Body of pancreas (tissue), 4 donors: ENCODE measurements around the gene WNT3A. TPM values are rescaled to one million over a fixed set of nuclear protein-coding genes. Genes with fewer than 3 reads are reported as not detected.

Experiments
- ATAC-seq: fragments of 150-250 bp; one replicate; pipeline ENCODE4 v1.9.1; 2016
- DNase-seq, 4 donors: peaks; one replicate each; pipeline ENCODE4 v3.0.0-alpha.2; 2019
- H3K27ac ChIP-seq, 4 donors: fragments of 200-600 bp; sonication (generic); 1 replicate in 3 of 4; 2 replicates in 1 of 4; pipeline versions ENCODE4 v1.5.1 to v1.6.1; 2016 to 2019; ENCODE audit warnings: mild to moderate bottlenecking in 1 of 4, mixed read lengths in 1 of 4, moderate library complexity in 1 of 4
- H3K27me3 ChIP-seq, 2 donors: fragments of 200-600 bp; sonication (generic); one replicate each; pipeline ENCODE4 v1.6.0; 2016; ENCODE audit warnings: mild to moderate bottlenecking in 1 of 2
- H3K36me3 ChIP-seq, 2 donors: fragments of 200-600 bp; sonication (generic); replicated peaks in 1 of 2; 2 replicates each; pipeline ENCODE4 v1.5.1; 2016; ENCODE audit warnings: low read depth in 2 of 2; ENCODE audit not compliant: insufficient read depth in 1 of 2
- H3K4me1 ChIP-seq: fragments of 200-600 bp; sonication (generic); one replicate; pipeline ENCODE4 v1.6.0; 2016
- H3K4me3 ChIP-seq, 2 donors: fragments of 200-600 bp; sonication (generic); 1 replicate in 1 of 2; 2 replicates in 1 of 2; pipeline ENCODE4 v1.5.1; 2016 to 2019
- H3K9me3 ChIP-seq, 3 donors: fragments of 200-600 bp; sonication (generic); 1 replicate in 2 of 3; 2 replicates in 1 of 3; pipeline ENCODE4 v1.5.1; 2016
- POLR2A ChIP-seq, 3 donors: fragments of 450-650 bp; IDR thresholded peaks; one replicate each; pipeline ENCODE4 v1.6.1; 2016; ENCODE audit warnings: antibody characterized with exemption in 3 of 3, mild to moderate bottlenecking in 2 of 3
- WGBS, 2 donors: methylation state at CpG; one replicate each; pipeline ENCODE4 v1.1.5; 2017; 5-methylcytosine and 5-hydroxymethylcytosine counted together
- intact Hi-C: fragments of 100-400 bp; cut with DNase I; formaldehyde crosslinking; loops from one replicate; pipeline ENCODE4 v1.15.1; 2023
- total RNA-seq, 2 donors: library from RNA; depleted of rRNA; stranded (reverse); fragments of >200 nt; gene quantifications; one replicate each; pipeline ENCODE4 v1.1.0, GENCODE V29; 2016
- TF ChIP-seq, protein P1 (sequence below), 7 experiments: fragments of 450-650 bp in 4 of 7; fragments of 200-600 bp in 3 of 7; sonication (generic) in 3 of 7; IDR thresholded peaks; one replicate each; pipeline ENCODE4 v1.5.1; 2016 to 2019; ENCODE audit warnings: antibody characterized with exemption in 7 of 7

The WNT3A gene
- total RNA-seq, 2 donors from 2014 or later = not detected

DNA sequence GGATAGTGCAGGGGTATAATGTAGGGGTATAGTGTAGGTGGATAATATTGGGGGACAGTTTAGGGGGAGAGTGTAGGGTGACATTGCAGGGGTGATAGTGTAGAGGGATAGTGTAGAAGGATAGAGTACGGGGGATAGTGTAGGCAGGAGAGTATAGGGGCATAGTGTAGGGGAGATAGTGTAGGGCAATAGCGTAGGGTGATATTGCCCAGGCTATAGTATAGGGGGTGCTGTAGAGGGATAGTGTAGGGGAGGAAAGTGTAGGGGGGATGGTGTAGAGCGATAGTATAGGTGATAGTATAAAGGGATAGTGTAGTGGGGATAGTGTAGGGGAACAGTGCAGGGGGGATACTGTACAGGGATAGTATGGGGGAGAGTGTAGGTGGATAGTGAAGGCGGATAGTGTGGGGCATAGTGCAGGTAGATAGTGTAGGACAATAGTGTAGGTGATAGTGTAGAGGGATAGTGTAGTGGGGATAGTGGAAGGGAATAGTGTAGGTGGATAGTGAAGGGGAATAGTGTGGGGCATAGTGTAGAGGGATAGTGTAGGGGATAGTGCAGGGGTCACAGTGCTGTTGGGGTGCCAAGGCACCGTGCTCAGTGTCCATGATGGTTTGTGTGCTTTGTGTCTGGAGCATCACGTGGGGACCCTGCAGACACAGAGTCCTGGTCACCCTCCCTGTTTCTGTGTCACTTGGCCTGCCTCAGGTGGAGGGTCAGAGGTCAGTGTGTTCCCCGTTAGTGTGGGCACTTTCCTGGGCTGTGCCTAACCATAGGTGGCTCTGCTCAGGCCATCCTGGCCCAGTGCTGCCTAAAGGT is 65.2 kb downstream of the WNT3A start:
- Histone ChIP-seq H3K9me3 (no peaks in the 10 kb centered on the region), H3K4me1 (no peaks in the 10 kb centered on the region), H3K27ac (no peak overlapping the region), H3K4me3 (no peak overlapping the region), H3K36me3 (no peaks in the 10 kb centered on the region), H3K27me3 (peaks cover 0 to 4% of the 10 kb centered on the region in 2 donors)
- intact Hi-C loops = no loop called here
- WGBS, 2 donors = 40 to 48% methylated on average over 6 to 7 of the region's 7 CpGs
- TF ChIP-seq, protein P1, sequence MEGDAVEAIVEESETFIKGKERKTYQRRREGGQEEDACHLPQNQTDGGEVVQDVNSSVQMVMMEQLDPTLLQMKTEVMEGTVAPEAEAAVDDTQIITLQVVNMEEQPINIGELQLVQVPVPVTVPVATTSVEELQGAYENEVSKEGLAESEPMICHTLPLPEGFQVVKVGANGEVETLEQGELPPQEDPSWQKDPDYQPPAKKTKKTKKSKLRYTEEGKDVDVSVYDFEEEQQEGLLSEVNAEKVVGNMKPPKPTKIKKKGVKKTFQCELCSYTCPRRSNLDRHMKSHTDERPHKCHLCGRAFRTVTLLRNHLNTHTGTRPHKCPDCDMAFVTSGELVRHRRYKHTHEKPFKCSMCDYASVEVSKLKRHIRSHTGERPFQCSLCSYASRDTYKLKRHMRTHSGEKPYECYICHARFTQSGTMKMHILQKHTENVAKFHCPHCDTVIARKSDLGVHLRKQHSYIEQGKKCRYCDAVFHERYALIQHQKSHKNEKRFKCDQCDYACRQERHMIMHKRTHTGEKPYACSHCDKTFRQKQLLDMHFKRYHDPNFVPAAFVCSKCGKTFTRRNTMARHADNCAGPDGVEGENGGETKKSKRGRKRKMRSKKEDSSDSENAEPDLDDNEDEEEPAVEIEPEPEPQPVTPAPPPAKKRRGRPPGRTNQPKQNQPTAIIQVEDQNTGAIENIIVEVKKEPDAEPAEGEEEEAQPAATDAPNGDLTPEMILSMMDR (IDR thresholded peaks at IDR 0.05) = no peak
- no peak for TF ChIP-seq POLR2A (IDR thresholded peaks at IDR 0.05)
- no peak for ATAC-seq
- DNase-seq = no peak

DNA sequence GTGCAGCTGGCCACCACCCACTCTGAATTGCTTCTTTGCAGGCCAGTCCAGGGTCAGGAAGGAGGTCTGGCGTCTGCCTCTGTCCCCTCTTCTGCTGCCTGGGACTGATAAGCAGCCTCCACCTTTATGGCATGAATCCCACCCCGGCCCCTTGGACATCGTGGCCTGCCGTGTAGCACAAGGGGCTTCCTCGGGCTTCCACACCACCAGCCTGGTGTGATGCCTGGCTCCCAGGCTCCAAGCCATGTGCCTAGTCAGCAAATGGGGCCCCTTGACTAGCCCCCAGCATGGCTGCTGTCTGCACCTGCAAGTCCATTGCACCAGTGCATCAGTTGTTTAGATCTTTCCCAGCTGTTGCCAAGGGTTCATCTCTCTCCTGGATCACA is 65.9 kb downstream of the WNT3A start:
- H3K9me3 ChIP-seq = no peaks in the 10 kb centered on the region
- TF ChIP-seq POLR2A (IDR thresholded peaks at IDR 0.05) = no peak
- TF ChIP-seq, protein P1 (IDR thresholded peaks at IDR 0.05) = no peak
- H3K36me3 ChIP-seq = no peaks in the 10 kb centered on the region
- ATAC-seq (no peak), DNase-seq (no peak)
- no peak overlapping the region for H3K4me3 ChIP-seq
- no peak overlapping the region for H3K27ac ChIP-seq
- WGBS, 2 donors = 58 to 80% methylated on average over 1 to 5 of the region's 5 CpGs
- H3K27me3 ChIP-seq = no peaks in the 10 kb centered on the region
- no peaks in the 10 kb centered on the region for H3K4me1 ChIP-seq
- intact Hi-C loops = no loop called here

DNA sequence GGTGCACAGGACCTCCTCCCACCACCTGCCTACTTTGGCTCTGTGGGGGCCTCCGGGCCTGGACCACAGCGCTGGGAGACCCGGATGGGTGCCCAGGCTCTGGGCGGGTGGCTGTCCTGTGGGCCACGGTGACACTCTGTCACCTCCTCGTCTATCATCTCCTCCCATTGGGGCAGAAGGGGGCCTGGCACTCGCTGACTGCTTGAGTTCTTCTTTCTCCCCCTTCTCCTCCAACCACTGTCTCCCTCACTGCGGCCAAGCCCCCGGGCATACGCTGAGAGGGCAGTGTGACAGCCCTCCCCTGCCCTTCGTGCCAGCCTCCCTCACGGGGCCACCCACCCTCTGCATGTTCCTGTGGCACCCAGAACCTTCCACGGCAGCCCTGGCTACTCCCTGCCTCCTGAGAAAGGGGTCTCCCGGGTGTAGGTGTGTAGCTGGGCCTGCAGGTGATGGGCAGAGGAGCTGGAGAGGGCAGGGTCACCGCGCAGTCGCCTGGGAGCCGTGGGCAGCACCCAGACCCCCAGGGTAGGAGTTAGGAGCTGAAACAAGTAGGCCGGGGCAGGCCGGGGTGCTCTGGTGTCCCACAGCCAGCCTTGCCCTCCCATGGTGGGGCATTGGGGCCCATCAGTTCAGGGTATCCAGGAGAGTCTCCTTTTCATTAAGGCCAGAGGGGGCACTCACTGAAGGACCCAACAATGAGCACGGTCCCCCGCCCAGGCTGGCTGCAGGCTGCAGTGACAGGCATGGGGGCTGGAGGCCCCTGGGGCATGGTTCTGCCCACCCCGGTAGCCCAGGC is 66.5 kb downstream of the WNT3A start:
- H3K9me3 ChIP-seq = no peaks in the 10 kb centered on the region
- H3K36me3 ChIP-seq = no peaks in the 10 kb centered on the region
- WGBS, 2 donors = 67 to 71% methylated on average over 14 to 16 of the region's 23 CpGs
- TF ChIP-seq, protein P1 (IDR thresholded peaks at IDR 0.05) = no peak
- TF ChIP-seq POLR2A (IDR thresholded peaks at IDR 0.05) = no peak
- H3K4me3 ChIP-seq = no peak overlapping the region
- H3K27ac ChIP-seq = no peak overlapping the region
- ATAC-seq (no peak), DNase-seq (no peak)
- intact Hi-C loops = no loop called here
- H3K4me1 ChIP-seq = no peaks in the 10 kb centered on the region
- no peaks in the 10 kb centered on the region for H3K27me3 ChIP-seq

DNA sequence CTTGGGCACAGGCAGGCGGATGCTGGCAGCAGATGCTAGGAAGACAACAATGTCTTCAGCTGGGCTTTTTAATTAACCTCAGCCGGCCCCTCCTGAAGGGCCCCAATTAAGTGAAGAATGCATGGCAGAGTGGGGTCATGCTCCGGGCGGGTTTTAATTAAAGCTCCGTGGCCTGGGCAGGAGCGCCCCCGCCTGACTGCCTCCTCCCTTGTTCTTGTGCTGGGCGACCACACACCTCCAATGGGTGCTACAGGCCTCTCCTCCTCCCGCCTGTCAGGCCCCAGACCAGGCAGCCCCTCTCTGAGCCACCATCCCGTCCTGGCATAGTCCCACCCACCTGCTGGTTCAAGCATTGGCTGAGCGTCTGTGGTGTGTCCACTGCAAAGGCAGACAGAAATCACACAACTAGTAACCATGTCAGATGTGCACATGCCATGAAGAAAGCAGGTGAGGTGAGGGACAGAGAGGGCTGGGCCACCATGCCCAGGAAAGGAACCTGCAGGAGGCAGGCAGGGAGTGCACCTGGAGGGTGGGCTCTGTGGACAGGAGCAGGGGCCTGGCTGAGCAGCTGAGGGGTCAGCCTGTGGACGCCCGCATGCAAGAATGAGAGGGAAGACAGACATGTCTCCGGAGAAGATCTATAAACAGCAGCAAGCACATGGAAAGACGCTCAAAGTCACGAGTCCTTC is 67.2 kb downstream of the WNT3A start:
- ATAC-seq (no peak), DNase-seq (no peak)
- Histone ChIP-seq H3K36me3 (no peaks in the 10 kb centered on the region), H3K27me3 (no peaks in the 10 kb centered on the region), H3K4me3 (no peak overlapping the region), H3K27ac (no peak overlapping the region), H3K9me3 (no peaks in the 10 kb centered on the region), H3K4me1 (no peaks in the 10 kb centered on the region)
- WGBS, 2 donors = 53 to 62% methylated on average over 8 to 16 of the region's 16 CpGs
- TF ChIP-seq, protein P1 (IDR thresholded peaks at IDR 0.05) = no peak
- TF ChIP-seq POLR2A (IDR thresholded peaks at IDR 0.05) = no peak
- intact Hi-C loops = no loop called here
